RWPE1 (cell line): ENCODE data around the gene TTC23L.

Source experiments
- CTCF ChIA-PET: fragments of 350-600 bp; sonication (Branson Sonifier 250); formaldehyde crosslinking; extraction: SDS; loops from one replicate; lab custom pipeline; 2021; lab: Yijun Ruan, JAX
- POLR2A ChIA-PET: fragments of 400-600 bp; formaldehyde crosslinking; extraction: SDS; loops from one replicate; lab custom pipeline; 2020; ENCODE audit warnings: antibody characterized with exemption; ENCODE audit not compliant: low non-redundant PET; lab: Yijun Ruan, JAX
- DNase-seq: peaks from one replicate; pipeline ENCODE4 v3.0.0; 2012; ENCODE audit warnings: low spot score
- H3K27ac ChIP-seq: fragments of 450-650 bp; 2 replicates; pipeline ENCODE4 v1.5.1; 2017
- TF ChIP-seq, protein P1 (sequence below): fragments of 450-650 bp; conservative IDR thresholded peaks from 2 replicates; pipeline ENCODE4 v1.5.1; 2017; ENCODE audit warnings: low read depth, mild to moderate bottlenecking

TTC23L gene

GRCh38 chr5:34847552-34847951, 8.6 kb downstream of the TTC23L start:
- TF ChIP-seq, protein P1, sequence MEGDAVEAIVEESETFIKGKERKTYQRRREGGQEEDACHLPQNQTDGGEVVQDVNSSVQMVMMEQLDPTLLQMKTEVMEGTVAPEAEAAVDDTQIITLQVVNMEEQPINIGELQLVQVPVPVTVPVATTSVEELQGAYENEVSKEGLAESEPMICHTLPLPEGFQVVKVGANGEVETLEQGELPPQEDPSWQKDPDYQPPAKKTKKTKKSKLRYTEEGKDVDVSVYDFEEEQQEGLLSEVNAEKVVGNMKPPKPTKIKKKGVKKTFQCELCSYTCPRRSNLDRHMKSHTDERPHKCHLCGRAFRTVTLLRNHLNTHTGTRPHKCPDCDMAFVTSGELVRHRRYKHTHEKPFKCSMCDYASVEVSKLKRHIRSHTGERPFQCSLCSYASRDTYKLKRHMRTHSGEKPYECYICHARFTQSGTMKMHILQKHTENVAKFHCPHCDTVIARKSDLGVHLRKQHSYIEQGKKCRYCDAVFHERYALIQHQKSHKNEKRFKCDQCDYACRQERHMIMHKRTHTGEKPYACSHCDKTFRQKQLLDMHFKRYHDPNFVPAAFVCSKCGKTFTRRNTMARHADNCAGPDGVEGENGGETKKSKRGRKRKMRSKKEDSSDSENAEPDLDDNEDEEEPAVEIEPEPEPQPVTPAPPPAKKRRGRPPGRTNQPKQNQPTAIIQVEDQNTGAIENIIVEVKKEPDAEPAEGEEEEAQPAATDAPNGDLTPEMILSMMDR: no peak
- no peak overlapping the region for H3K27ac ChIP-seq
- POLR2A ChIA-PET: no interaction called here
- DNase-seq: no peak
- CTCF ChIA-PET: no interaction called here

DNA sequence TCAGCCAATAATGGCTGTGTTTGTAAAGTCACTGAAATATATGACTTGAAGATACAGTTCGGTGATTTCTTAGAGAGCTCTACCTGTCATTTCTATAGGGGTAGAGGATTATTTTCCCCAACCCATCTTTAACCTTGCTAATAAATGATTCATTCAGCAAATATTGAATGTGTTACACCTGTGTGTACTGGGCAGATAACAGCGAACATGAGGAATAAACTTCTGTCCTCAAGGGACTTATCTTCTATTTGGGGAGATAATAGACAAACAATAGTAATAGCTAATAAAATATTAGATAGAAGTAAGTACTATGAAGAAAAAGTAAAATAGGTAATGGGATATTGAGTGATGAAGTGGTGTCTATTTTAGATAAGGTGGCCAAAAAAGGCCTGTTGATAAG, 9.3 kb downstream of the TTC23L start:
- TF ChIP-seq, protein P1: no peak
- ChIA-PET CTCF (no interaction called here), POLR2A (no interaction called here)
- no peak for DNase-seq
- H3K27ac ChIP-seq: no peak overlapping the region

DNA sequence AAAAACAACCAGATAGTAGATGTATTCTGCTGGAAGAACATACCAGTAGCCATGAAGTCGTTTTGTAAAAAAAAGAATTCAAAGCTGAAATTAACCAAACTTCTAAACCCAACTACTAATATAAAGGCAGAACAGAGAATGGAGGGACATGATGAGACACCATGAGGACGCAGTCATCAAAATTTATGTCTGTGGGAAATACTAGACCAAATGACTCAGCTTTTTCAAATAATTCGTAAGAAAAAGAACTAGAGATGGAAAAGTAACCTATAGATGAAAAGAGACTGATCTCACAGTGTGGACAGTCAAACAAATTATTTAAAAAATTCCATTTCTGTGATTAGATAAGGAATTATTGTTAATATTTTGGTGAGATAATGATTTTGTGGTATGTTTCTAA, 10.3 kb downstream of the TTC23L start:
- H3K27ac ChIP-seq: no peak overlapping the region
- DNase-seq: no peak
- TF ChIP-seq, protein P1: no peak
- ChIA-PET POLR2A (no interaction called here), CTCF (no interaction called here)

DNA sequence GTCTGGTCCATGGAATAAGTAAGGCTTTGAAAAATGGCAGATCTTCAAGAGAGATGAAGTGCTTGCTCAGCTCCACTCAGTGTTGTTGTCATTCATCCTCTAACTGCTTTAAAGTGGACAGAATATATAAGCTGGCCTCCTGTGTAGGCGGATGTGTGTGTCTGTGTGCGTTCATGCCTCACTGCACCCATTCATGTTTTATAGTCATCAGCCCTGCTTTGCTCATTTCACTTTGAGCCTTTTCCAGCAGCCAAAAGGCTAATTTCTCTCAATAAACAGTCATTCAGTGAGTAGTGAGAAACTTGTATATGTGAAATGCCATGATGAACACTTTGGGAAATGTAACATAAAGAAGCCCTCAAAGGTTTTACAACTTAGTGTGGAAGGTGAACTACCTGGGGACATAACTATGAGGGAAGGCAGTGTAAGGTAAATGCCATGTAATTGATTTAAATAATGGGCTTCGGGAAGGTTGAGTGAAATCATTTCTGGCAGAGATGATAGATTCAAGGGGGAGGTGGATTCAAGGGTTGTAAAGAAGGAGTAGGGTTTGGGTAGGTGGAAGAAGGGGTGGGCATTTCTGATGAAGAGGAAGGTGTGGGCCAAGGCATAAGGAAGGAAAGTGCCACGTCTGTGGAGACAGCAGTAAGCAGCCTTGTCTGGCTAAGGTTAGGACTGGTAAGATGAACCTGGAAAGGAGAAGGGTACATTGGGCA, 15.7 kb downstream of the TTC23L start:
- TF ChIP-seq, protein P1: no peak
- ChIA-PET POLR2A (no interaction called here), CTCF (interaction anchor here (0.5 kb wide), 1 partner anchor 28 kb away, joined by 3 read pairs; no protein-coding TSS in a partner anchor)
- H3K27ac ChIP-seq: no peak overlapping the region
- DNase-seq: no peak

DNA sequence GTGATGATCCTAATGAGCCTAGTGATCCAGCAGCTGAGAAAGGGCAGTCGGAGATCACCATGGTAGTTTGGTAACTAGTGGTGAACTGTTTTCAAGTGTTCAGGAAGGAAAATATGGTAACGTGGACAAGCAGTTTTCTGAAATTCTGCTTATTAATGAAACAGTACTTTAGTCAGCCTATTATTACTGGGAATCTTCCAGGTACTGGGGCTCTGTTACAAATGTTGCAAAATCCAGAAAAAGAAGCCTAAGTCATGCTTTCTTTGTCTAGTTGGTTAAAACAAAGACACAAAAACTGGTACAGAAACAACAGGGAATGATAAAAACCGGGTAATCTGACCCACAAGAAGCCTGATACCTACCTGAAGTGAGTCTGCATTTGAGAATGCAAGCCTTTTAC, 18.2 kb downstream of the TTC23L start:
- TF ChIP-seq, protein P1: no peak
- no peak for DNase-seq
- POLR2A ChIA-PET: no interaction called here
- CTCF ChIA-PET: no interaction called here
- no peak overlapping the region for H3K27ac ChIP-seq

DNA sequence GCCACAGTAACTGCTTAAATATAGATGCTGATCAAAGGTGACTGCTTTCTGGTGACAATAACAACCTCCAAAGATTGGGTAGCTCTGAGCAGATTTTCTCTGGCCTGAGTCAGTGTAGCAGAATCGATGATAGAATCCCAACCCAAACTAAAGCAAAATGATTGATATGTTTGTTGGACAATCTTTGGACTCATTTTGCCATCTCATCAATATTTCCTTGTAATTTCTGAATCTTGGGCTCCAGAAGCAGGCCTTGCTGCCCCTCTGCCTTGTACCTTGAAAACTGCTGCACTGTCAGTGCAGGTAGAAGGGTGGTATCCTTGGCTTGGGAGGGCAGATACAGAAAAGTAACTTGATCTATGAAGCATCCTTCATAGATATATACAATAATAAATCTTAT, 18.9 kb downstream of the TTC23L start:
- H3K27ac ChIP-seq: no peak overlapping the region
- TF ChIP-seq, protein P1: no peak
- ChIA-PET CTCF (no interaction called here), POLR2A (no interaction called here)
- no peak for DNase-seq
